IMR-90 (cell line): ENCODE results near the gene CACYBP. TPM values are rescaled to one million over a fixed set of nuclear protein-coding genes. Genes with fewer than 3 reads are reported as not detected.

Experiments
- ATAC-seq: fragments of 200-7000 bp; cut with Tn5 transposase; 2 replicates; pipeline ENCODE4 v1.9.1; 2020; ENCODE audit warnings: low read depth, mild to moderate bottlenecking, moderate library complexity
- BruUV-seq: library from RNA; stranded (reverse); fragments of 400-500 nt; replicated peaks from 2 replicates; lab custom pipeline; 2021; lab: Mats Ljungman, UMichigan
- CTCF ChIA-PET: fragments of 300-600 bp; formaldehyde crosslinking; extraction: SDS; loops from one replicate; lab custom pipeline; 2021; ENCODE audit warnings: antibody characterized with exemption; lab: Yijun Ruan, JAX
- POLR2A ChIA-PET: fragments of 300-600 bp; sonication (Branson Sonifier 250); formaldehyde crosslinking; loops from one replicate; lab custom pipeline; 2022; ENCODE audit warnings: antibody characterized with exemption; ENCODE audit not compliant: unreplicated experiment; lab: Charles Lee
- DNase-seq: peaks from one replicate; pipeline ENCODE4 v3.0.0; 2013
- H2AFZ ChIP-seq: replicated peaks from 2 replicates; pipeline ENCODE3; 2013; ENCODE audit warnings: low read length, mild to moderate bottlenecking; ENCODE audit not compliant: poor library complexity
- H2AK5ac ChIP-seq: 2 replicates; pipeline ENCODE4 v1.6.1; 2013; ENCODE audit warnings: low read depth, low read length, inconsistent platforms
- H2AK9ac ChIP-seq: replicated peaks from 2 replicates; pipeline ENCODE3; 2013; ENCODE audit warnings: mild to moderate bottlenecking, low read depth, low read length, moderate library complexity; ENCODE audit not compliant: poor library complexity
- H2BK120ac ChIP-seq: 2 replicates; pipeline ENCODE4 v1.6.1; 2013; ENCODE audit warnings: low read depth, low read length, inconsistent platforms
- H2BK15ac ChIP-seq: 3 replicates; pipeline ENCODE4 v1.6.1; 2013; ENCODE audit warnings: low read depth, low read length, inconsistent platforms
- H2BK20ac ChIP-seq: 2 replicates; pipeline ENCODE4 v1.6.1; 2013; ENCODE audit warnings: low read depth, mild to moderate bottlenecking, inconsistent platforms, low read length, moderate library complexity
- H2BK5ac ChIP-seq: 2 replicates; pipeline ENCODE4 v1.6.1; 2013; ENCODE audit warnings: mild to moderate bottlenecking, low read depth, low read length, inconsistent platforms; ENCODE audit not compliant: poor library complexity, severe bottlenecking
- H3K14ac ChIP-seq: replicated peaks from 2 replicates; pipeline ENCODE4 v1.6.1; 2013; ENCODE audit warnings: low read depth, low read length, inconsistent platforms
- H3K18ac ChIP-seq: 2 replicates; pipeline ENCODE4 v1.6.1; 2013; ENCODE audit warnings: low read depth, low read length, control low read depth
- H3K23ac ChIP-seq: 2 replicates; pipeline ENCODE4 v1.6.1; 2013; ENCODE audit warnings: low read depth, low read length, inconsistent platforms
- H3K27ac ChIP-seq: 2 replicates; pipeline ENCODE4 v1.5.1; 2013; ENCODE audit warnings: mild to moderate bottlenecking, control low read depth, low read length; ENCODE audit not compliant: insufficient read depth
- H3K27me3 ChIP-seq: 2 replicates; pipeline ENCODE4 v1.6.1; 2013; ENCODE audit warnings: low read length; ENCODE audit not compliant: control insufficient read depth, insufficient read depth
- H3K36me3 ChIP-seq: 2 replicates; pipeline ENCODE4 v1.6.1; 2013; ENCODE audit warnings: low read length, mixed read lengths; ENCODE audit not compliant: control insufficient read depth, insufficient read depth
- H3K4ac ChIP-seq: 2 replicates; pipeline ENCODE4 v1.6.1; 2013; ENCODE audit warnings: low read depth, low read length, inconsistent platforms
- H3K4me1 ChIP-seq: 2 replicates; pipeline ENCODE4 v1.6.1; 2013; ENCODE audit warnings: low read length, mixed read lengths; ENCODE audit not compliant: control insufficient read depth, insufficient read depth
- H3K4me2 ChIP-seq: 2 replicates; pipeline ENCODE4 v1.6.1; 2013; ENCODE audit warnings: low read depth, mild to moderate bottlenecking, control low read depth, low read length, moderate library complexity
- H3K4me3 ChIP-seq: 2 replicates; pipeline ENCODE4 v1.5.1; 2013; ENCODE audit warnings: low read depth, mild to moderate bottlenecking, control low read depth, low read length, moderate library complexity; ENCODE audit not compliant: insufficient read depth
- H3K56ac ChIP-seq: 2 replicates; pipeline ENCODE4 v1.6.1; 2013; ENCODE audit warnings: low read length, inconsistent platforms; ENCODE audit not compliant: insufficient read depth; ENCODE audit errors: extremely low read depth
- H3K79me1 ChIP-seq, 2 experiments: 2 replicates each; pipeline ENCODE4 v1.6.1; 2013; ENCODE audit warnings: low read length in 2 of 2, inconsistent platforms in 1 of 2, low read depth in 1 of 2
- H3K9ac ChIP-seq: 2 replicates; pipeline ENCODE4 v1.6.1; 2013; ENCODE audit warnings: low read depth, low read length, control low read depth
- H3K9me1 ChIP-seq: 2 replicates; pipeline ENCODE4 v1.6.1; 2013; ENCODE audit warnings: low read length, inconsistent platforms; ENCODE audit not compliant: insufficient read depth
- H3K9me3 ChIP-seq: 2 replicates; pipeline ENCODE4 v1.6.1; 2013; ENCODE audit warnings: low read length; ENCODE audit not compliant: control insufficient read depth, insufficient read depth
- H4K20me1 ChIP-seq: 2 replicates; pipeline ENCODE4 v1.6.1; 2013; ENCODE audit warnings: low read length, inconsistent platforms; ENCODE audit not compliant: insufficient read depth
- H4K5ac ChIP-seq: 2 replicates; pipeline ENCODE4 v1.6.1; 2013; ENCODE audit warnings: mild to moderate bottlenecking, low read depth, low read length, control low read depth
- H4K8ac ChIP-seq, 2 experiments: 2 replicates each; pipeline ENCODE4 v1.6.1; 2013; ENCODE audit warnings: low read depth in 2 of 2, low read length in 2 of 2, control low read depth in 1 of 2, inconsistent platforms in 1 of 2
- H4K91ac ChIP-seq: 2 replicates; pipeline ENCODE4 v1.6.1; 2013; ENCODE audit warnings: low read depth, low read length, inconsistent platforms; ENCODE audit not compliant: insufficient read depth
- CHD1 ChIP-seq: IDR thresholded peaks from 2 replicates; pipeline ENCODE4 v1.6.1; 2012; ENCODE audit warnings: low read depth, low read length, improper control_type of control experiment
- MAFK ChIP-seq: IDR thresholded peaks from 2 replicates; pipeline ENCODE4 v1.6.1; 2012; ENCODE audit warnings: low read depth, low read length, improper control_type of control experiment
- NFE2L2 ChIP-seq: fragments of 150-350 bp; IDR thresholded peaks from 2 replicates; pipeline ENCODE4 v1.6.1; 2016; ENCODE audit warnings: low read depth, mild to moderate bottlenecking, low read length
- dilution Hi-C: fragments of 300-500 bp; cut with HindIII; formaldehyde crosslinking; loops from one replicate; pipeline ENCODE4 v1.14.3; 2018; ENCODE audit warnings: low sequenced_read_pairs; ENCODE audit not compliant: unreplicated experiment
- in situ Hi-C: fragments of 300-500 bp; cut with MboI; formaldehyde crosslinking; loops from 3 replicates; pipeline ENCODE4 v1.14.3; 2019; ENCODE audit warnings: low sequenced_read_pairs, inconsistent platforms, mixed read lengths
- intact Hi-C: fragments of 100-400 bp; cut with micrococcal nuclease; formaldehyde crosslinking; loops from 2 replicates; pipeline ENCODE4 v1.10.0; 2022
- polyA plus RNA-seq, 3 experiments: library from polyadenylated mRNA; depleted of rRNA; stranded (reverse); fragments of >200 nt; gene quantifications; 2 replicates each; pipeline ENCODE4 v1.2.3, GENCODE V29; 2012; ENCODE audit warnings: low replicate concordance in 1 of 3
- total RNA-seq: library from RNA; depleted of rRNA; stranded (reverse); fragments of >200 nt; gene quantifications from 2 replicates; pipeline ENCODE4 v1.2.3, GENCODE V29; 2012

The CACYBP gene
- total and polyA plus RNA-seq, 2 of the 4 experiments (the other 2 are of a cell fraction): 61.8 to 62.8 TPM

DNA sequence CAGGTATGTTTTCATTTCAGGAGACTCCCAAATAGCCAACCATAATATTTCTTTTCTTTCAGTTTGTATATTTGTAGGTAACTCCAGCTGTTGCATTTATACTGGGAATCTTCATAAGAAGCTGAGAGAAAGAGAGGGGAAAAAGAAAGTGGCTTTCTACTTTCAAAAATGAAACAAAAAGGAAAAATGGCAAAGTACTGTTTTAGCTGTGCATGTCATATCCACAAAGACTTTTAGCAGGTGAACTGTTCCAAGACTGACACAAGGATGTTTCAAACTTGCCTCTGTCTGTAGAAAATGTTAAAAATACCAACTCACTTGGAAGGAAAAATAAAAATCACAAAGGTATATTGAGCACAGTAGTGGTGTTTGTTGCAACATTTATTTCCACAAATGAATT is 41.9 kb upstream of the CACYBP start:
- Histone ChIP-seq H3K9ac (no peak overlapping the region), H3K4ac (no peak overlapping the region), H2BK5ac (no peak overlapping the region), H3K79me1 (no peaks in the 10 kb centered on the region), H3K36me3 (no peaks in the 10 kb centered on the region), H2BK15ac (no peak overlapping the region), H2BK120ac (no peak overlapping the region), H4K91ac (no peak overlapping the region), H2AFZ (no peak overlapping the region), H3K18ac (no peak overlapping the region), H3K4me2 (no peak overlapping the region), H2AK5ac (no peak overlapping the region), H4K8ac (no peak overlapping the region), H3K27ac (no peak overlapping the region), H3K14ac (no peak overlapping the region), H2AK9ac (no peak overlapping the region), H3K23ac (no peak overlapping the region), H4K5ac (no peak overlapping the region), H2BK20ac (no peak overlapping the region), H3K56ac (no peak overlapping the region), H3K9me3 (no peaks in the 10 kb centered on the region), H3K4me1 (no peaks in the 10 kb centered on the region), H4K20me1 (no peaks in the 10 kb centered on the region), H3K9me1 (no peaks in the 10 kb centered on the region), H3K4me3 (no peak overlapping the region), H3K27me3 (no peaks in the 10 kb centered on the region)
- CTCF ChIA-PET: no interaction called here
- ATAC-seq (no peak), DNase-seq (no peak)
- dilution Hi-C loops: no loop called here
- intact Hi-C loops: no loop called here
- BruUV-seq: no TSS peak
- TF ChIP-seq NFE2L2 (no peak), MAFK (no peak), CHD1 (no peak)
- in situ Hi-C loops: no loop called here
- POLR2A ChIA-PET: no interaction called here
